ENCODE data around the gene LCN10. TPM values are rescaled to one million over a fixed set of nuclear protein-coding genes. Genes with fewer than 3 reads are reported as not detected.

The LCN10 gene
- total and polyA plus RNA-seq, 2 of the 13 experiments (the other 11 are each of a cell fraction or from before 2014, with no cell fraction given), result 0.53 to 0.61 TPM

DNA sequence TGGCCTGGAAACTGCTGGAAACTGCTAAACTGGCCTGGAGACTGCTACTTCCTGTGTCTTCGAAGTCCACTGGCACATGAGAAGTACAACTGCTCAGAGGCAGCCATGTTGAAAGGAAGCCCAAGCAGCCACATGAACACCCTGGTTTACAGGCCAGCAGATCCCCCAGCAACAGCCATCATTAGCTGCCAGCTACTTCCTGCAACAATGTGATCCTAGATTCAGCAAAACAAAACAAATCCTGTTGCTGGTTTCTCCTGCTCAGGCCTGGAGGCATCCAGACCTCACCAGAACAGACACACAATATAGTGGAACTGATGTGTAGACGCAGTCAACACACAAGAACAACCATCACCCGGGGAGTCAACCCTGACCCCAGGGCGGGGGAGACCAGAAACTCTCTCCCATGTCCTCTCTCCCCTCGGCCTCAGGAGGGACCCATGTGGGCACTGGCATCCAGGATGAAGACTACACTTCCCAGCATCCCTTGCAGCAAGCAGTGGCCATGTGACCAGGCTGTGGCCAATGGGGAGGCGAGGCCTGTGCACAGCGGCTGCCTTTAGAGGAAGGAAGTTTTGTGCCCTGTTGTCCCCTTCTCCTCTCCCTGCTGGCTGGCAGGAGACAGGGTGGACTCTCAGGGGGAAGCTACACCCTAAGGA lies 30.8 kb upstream of the LCN10 start:
- ATAC-seq, result peak; percentile 73
- peak; percentile 41 for DNase-seq (ENCODE audit: low spot score)
- peak; percentile 28 for FAIRE-seq
- no TSS peak for BruUV-seq (replicated peaks)
- no peaks in the 10 kb centered on the region for H4K20me1 ChIP-seq (ENCODE audit: insufficient read depth, low read length)
- intact Hi-C loops (cut with micrococcal nuclease; ENCODE audit: unreplicated experiment), result no loop called here
- no peak overlapping the region for H2AFZ ChIP-seq (ENCODE audit: low read length)
- H3K36me3 ChIP-seq (replicated peaks in 1 of 2; ENCODE audit: control insufficient read depth in 1 of 2, insufficient read depth in 2 of 2, low read length in 2 of 2), result no peaks in the 10 kb centered on the region
- in situ Hi-C loops (cut with HindIII; ENCODE audit: extremely low pct_ligation_motif_present, low pct_unique_long_range_greater_than_20kb), result loop anchor here (10.0 kb wide), 1 partner anchor 271 kb away; the partner anchor contains the start of gene NPDC1
- H3K4me2 ChIP-seq (ENCODE audit: low read depth, low read length), result peak overlapping the region; percentile 21; the same call in 1 of the 2 replicates
- 53% methylated on average over 7 of the region's 7 CpGs for WGBS (ENCODE audit: low lambda C conversion rate)
- ChIA-PET CTCF (ENCODE audit: low intra/inter-chr PET ratio, low total read pairs) (no interaction called here), POLR2A (no interaction called here)
- H3K9ac ChIP-seq (ENCODE audit: insufficient read depth, low read depth, low read length), result no peak overlapping the region
- no peaks in the 10 kb centered on the region for H3K27me3 ChIP-seq (ENCODE audit: control insufficient read depth in 1 of 2, insufficient read depth in 2 of 2, low read length in 2 of 2)
- no peak overlapping the region for H3K4me3 ChIP-seq (replicated peaks in 1 of 3; ENCODE audit: insufficient read depth in 1 of 3, low read depth in 2 of 3, low read length in 3 of 3)
- peaks cover 28% of the 10 kb centered on the region for H3K4me1 ChIP-seq (ENCODE audit: insufficient read depth, low read length)
- H3K79me2 ChIP-seq (ENCODE audit: insufficient read depth, low read length), result no peaks in the 10 kb centered on the region
- no peak overlapping the region for H3K27ac ChIP-seq (ENCODE audit: extremely low read length, insufficient read depth, low read length)
- H3K9me3 ChIP-seq (ENCODE audit: low read length), result peaks cover 6% of the 10 kb centered on the region; the same call in 1 of the 2 replicates
- no peak for TF ChIP-seq TAF1 (CRISPR knock-in tag; IDR thresholded peaks at IDR 0.05)
- no peak for TF ChIP-seq ZZZ3 (CRISPR knock-in tag; IDR thresholded peaks at IDR 0.05; ENCODE audit: borderline replicate concordance)
- TF ChIP-seq HCFC1 (IDR thresholded peaks at IDR 0.05; ENCODE audit: low read depth, low read length), result peak; percentile 72
- TF ChIP-seq, protein P1, sequence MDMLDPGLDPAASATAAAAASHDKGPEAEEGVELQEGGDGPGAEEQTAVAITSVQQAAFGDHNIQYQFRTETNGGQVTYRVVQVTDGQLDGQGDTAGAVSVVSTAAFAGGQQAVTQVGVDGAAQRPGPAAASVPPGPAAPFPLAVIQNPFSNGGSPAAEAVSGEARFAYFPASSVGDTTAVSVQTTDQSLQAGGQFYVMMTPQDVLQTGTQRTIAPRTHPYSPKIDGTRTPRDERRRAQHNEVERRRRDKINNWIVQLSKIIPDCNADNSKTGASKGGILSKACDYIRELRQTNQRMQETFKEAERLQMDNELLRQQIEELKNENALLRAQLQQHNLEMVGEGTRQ (IDR thresholded peaks at IDR 0.05; ENCODE audit: low read depth, low read length), result peak; percentile 77
- TF ChIP-seq, protein P1 (CRISPR knock-in tag; IDR thresholded peaks at IDR 0.05; ENCODE audit: borderline replicate concordance), result peak; percentile 93; the same call in 1 of the 2 replicates
- peak; percentile 18; the same call in 1 of the 2 replicates for TF ChIP-seq RAD51 (IDR thresholded peaks at IDR 0.05; ENCODE audit: borderline replicate concordance)
- TF ChIP-seq, protein P2, sequence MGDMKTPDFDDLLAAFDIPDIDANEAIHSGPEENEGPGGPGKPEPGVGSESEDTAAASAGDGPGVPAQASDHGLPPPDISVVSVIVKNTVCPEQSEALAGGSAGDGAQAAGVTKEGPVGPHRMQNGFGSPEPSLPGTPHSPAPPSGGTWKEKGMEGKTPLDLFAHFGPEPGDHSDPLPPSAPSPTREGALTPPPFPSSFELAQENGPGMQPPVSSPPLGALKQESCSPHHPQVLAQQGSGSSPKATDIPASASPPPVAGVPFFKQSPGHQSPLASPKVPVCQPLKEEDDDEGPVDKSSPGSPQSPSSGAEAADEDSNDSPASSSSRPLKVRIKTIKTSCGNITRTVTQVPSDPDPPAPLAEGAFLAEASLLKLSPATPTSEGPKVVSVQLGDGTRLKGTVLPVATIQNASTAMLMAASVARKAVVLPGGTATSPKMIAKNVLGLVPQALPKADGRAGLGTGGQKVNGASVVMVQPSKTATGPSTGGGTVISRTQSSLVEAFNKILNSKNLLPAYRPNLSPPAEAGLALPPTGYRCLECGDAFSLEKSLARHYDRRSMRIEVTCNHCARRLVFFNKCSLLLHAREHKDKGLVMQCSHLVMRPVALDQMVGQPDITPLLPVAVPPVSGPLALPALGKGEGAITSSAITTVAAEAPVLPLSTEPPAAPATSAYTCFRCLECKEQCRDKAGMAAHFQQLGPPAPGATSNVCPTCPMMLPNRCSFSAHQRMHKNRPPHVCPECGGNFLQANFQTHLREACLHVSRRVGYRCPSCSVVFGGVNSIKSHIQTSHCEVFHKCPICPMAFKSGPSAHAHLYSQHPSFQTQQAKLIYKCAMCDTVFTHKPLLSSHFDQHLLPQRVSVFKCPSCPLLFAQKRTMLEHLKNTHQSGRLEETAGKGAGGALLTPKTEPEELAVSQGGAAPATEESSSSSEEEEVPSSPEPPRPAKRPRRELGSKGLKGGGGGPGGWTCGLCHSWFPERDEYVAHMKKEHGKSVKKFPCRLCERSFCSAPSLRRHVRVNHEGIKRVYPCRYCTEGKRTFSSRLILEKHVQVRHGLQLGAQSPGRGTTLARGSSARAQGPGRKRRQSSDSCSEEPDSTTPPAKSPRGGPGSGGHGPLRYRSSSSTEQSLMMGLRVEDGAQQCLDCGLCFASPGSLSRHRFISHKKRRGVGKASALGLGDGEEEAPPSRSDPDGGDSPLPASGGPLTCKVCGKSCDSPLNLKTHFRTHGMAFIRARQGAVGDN (CRISPR knock-in tag; IDR thresholded peaks at IDR 0.05), result peak; percentile 40
- peak; percentile 98 for TF ChIP-seq THAP11 (CRISPR knock-in tag; IDR thresholded peaks at IDR 0.05)
- TF ChIP-seq ZFY (CRISPR knock-in tag; IDR thresholded peaks at IDR 0.05), result peak; percentile 68
- peak; percentile 72 for TF ChIP-seq GABPB1 (CRISPR knock-in tag; IDR thresholded peaks at IDR 0.05)
- peak; percentile 92 for TF ChIP-seq NFYC (CRISPR knock-in tag; IDR thresholded peaks at IDR 0.05)
- peak; percentile 32; the same call in 1 of the 2 replicates for TF ChIP-seq SUZ12 (IDR thresholded peaks at IDR 0.05; ENCODE audit: low read depth, low read length)
- peak; percentile 73 for TF ChIP-seq YY1 (IDR thresholded peaks at IDR 0.05; ENCODE audit: insufficient read depth, insufficient replicate concordance, low read depth, low read length)
- TF ChIP-seq SAP130 (CRISPR knock-in tag; IDR thresholded peaks at IDR 0.05; ENCODE audit: low read depth), result 0 out of 2 replicates have a peak, but pooled peaks have one; percentile 17
- peak; percentile 17 for TF ChIP-seq TEAD3 (CRISPR knock-in tag; optimal IDR thresholded peaks at IDR 0.05; ENCODE audit: borderline replicate concordance)
- peak; percentile 91 for TF ChIP-seq ZNF143 (CRISPR knock-in tag; IDR thresholded peaks at IDR 0.05)
- TF ChIP-seq, protein P3, sequence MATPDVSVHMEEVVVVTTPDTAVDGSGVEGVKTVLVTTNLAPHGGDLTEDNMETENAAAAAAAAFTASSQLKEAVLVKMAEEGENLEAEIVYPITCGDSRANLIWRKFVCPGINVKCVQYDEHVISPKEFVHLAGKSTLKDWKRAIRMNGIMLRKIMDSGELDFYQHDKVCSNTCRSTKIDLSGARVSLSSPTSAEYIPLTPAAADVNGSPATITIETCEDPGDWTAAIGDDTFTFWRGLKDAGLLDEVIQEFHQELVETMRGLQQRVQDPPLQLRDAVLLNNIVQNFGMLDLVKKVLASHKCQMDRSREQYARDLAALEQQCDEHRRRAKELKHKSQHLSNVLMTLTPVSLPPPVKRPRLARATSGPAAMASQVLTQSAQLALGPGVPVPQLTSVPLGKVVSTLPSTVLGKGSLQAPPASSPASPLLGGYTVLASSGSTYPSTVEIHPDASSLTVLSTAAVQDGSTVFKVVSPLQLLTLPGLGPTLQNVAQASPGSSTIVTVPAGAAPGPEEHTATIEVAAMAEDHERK (CRISPR knock-in tag; IDR thresholded peaks at IDR 0.05; ENCODE audit: low read depth), result no peak
